ENCODE measurements around the gene PAFAH1B2.
A peak's percentile ranks its signal among the peaks of the same experiment; 100 is the strongest.
"Not testable (repeated sequence)": the region's sequence is repeated elsewhere in the genome, so short reads cannot be mapped to it uniquely, and the experiment has no call there.

The PAFAH1B2 gene

GRCh38 chr11:117143871-117144476, at the start of gene PAFAH1B2:
Gene PAFAH1B2 (plus strand): TSS chr11:117144287. CDS start chr11:117152448, 8,161 bp downstream.
- peak; percentile 91 for DNase-seq

GRCh38 chr11:117094776-117095175, 49.3 kb upstream of the PAFAH1B2 start:
- DNase-seq = no peak

- no peak for DNase-seq
Measured at GRCh38 chr11:117095284-117096161, 48.6 kb upstream of the PAFAH1B2 start.

GRCh38 chr11:117096201-117096991, 47.7 kb upstream of the PAFAH1B2 start:
- DNase-seq = no peak

- no peak for DNase-seq
Measured at GRCh38 chr11:117097014-117097388, 47.1 kb upstream of the PAFAH1B2 start.

- DNase-seq = peak; percentile 53
Measured at GRCh38 chr11:117097389-117098268, 46.5 kb upstream of the PAFAH1B2 start.

GRCh38 chr11:117098269-117099232, 45.5 kb upstream of the PAFAH1B2 start, which contains the start of gene SIK3:
Gene SIK3 (minus strand): TSS chr11:117098428. CDS start chr11:117098415, 13 bp downstream.
- DNase-seq = peak; percentile 96

GRCh38 chr11:117099696-117100095, 44.4 kb upstream of the PAFAH1B2 start:
- DNase-seq = no peak

GRCh38 chr11:117100556-117100955, 43.5 kb upstream of the PAFAH1B2 start:
- no peak for DNase-seq

GRCh38 chr11:117107701-117108590, 36.1 kb upstream of the PAFAH1B2 start:
- no peak for DNase-seq

- no peak for DNase-seq
Measured at GRCh38 chr11:117110294-117110950, 33.7 kb upstream of the PAFAH1B2 start.

- DNase-seq = not testable (repeated sequence)
Measured at GRCh38 chr11:117112497-117112896, 31.6 kb upstream of the PAFAH1B2 start.

GRCh38 chr11:117112939-117113338, 31.1 kb upstream of the PAFAH1B2 start:
- DNase-seq = not testable (repeated sequence)

- no peak for DNase-seq
Measured at GRCh38 chr11:117117681-117118080, 26.4 kb upstream of the PAFAH1B2 start.

- DNase-seq = no peak
Measured at GRCh38 chr11:117121176-117121575, 22.9 kb upstream of the PAFAH1B2 start.

GRCh38 chr11:117122556-117122955, 21.5 kb upstream of the PAFAH1B2 start:
- DNase-seq = no peak

- DNase-seq = no peak
Measured at GRCh38 chr11:117126223-117126965, 17.7 kb upstream of the PAFAH1B2 start.

- DNase-seq = peak; percentile 90
Measured at GRCh38 chr11:117127171-117127901, 16.8 kb upstream of the PAFAH1B2 start.

Data from NCI-H1105 (cell line).